Right lobe of liver (tissue), 4 donors: ENCODE results near the gene PREX1.

Experiments used
- POLR2A ChIP-seq: fragments of 450-650 bp; IDR thresholded peaks from one replicate; pipeline ENCODE4 v1.6.1; 2017; ENCODE audit warnings: antibody characterized with exemption, mild to moderate bottlenecking
- TF ChIP-seq, protein P1 (sequence below), 4 donors: fragments of 200-600 bp in 3 of 4; fragments of 450-650 bp in 1 of 4; IDR thresholded peaks; one replicate each; pipeline versions ENCODE4 v1.5.1 to v1.8.0; 2016 to 2022; ENCODE audit warnings: antibody characterized with exemption in 4 of 4, mild to moderate bottlenecking in 2 of 4
- donor health status: DM: no; HTN: no; CAD: no.
- donor health status: DM: no; HTN: no; CAD: no.
- donor health status: DM: no; HTN: yes; CAD: no.

DNA sequence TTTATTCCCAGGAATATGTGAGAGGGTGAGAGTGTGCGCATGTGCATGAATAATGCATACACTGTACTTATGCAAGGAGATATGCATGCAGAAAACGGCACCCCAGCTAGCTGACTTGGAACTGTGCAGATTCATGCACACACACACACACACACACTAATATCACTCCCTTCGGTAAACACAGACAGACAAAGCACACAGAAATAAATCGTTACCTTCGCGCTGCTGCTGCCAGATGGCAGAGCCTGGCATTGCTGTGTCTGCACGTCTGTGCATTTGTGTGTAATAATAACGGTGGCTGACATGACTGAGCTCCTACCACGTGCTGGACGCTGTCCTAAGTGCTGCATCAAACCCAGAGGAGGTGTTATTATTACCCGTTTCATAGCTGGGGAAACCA is 36.8 kb downstream of the PREX1 start:
- TF ChIP-seq, protein P1, sequence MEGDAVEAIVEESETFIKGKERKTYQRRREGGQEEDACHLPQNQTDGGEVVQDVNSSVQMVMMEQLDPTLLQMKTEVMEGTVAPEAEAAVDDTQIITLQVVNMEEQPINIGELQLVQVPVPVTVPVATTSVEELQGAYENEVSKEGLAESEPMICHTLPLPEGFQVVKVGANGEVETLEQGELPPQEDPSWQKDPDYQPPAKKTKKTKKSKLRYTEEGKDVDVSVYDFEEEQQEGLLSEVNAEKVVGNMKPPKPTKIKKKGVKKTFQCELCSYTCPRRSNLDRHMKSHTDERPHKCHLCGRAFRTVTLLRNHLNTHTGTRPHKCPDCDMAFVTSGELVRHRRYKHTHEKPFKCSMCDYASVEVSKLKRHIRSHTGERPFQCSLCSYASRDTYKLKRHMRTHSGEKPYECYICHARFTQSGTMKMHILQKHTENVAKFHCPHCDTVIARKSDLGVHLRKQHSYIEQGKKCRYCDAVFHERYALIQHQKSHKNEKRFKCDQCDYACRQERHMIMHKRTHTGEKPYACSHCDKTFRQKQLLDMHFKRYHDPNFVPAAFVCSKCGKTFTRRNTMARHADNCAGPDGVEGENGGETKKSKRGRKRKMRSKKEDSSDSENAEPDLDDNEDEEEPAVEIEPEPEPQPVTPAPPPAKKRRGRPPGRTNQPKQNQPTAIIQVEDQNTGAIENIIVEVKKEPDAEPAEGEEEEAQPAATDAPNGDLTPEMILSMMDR (IDR thresholded peaks at IDR 0.05): peak in 3 of 4 donors; percentile 11 to 21 (median 17)
- no peak for TF ChIP-seq POLR2A
